Measurements from ENCODE around the gene LTBR.
A peak's percentile ranks its signal among the peaks of the same experiment; 100 is the strongest.
"Not testable (repeated sequence)": the region's sequence is repeated elsewhere in the genome, so short reads cannot be mapped to it uniquely, and the experiment has no call there.

The LTBR gene

GRCh38 chr12:6425590-6426531 lies 41.9 kb downstream of the LTBR start:
- no peak for DNase-seq (ENCODE audit: low read depth, low spot score)

- no peak for DNase-seq (ENCODE audit: low read depth, low spot score)
Observed at GRCh38 chr12:6426882-6427671, 43.1 kb downstream of the LTBR start.

GRCh38 chr12:6427796-6428195 lies 43.8 kb downstream of the LTBR start:
- DNase-seq (ENCODE audit: low read depth, low spot score) = not testable (repeated sequence)

- no peak for DNase-seq (ENCODE audit: low read depth, low spot score)
Observed at GRCh38 chr12:6428326-6428725, 44.4 kb downstream of the LTBR start.

GRCh38 chr12:6430124-6430989 lies 46.4 kb downstream of the LTBR start:
- peak; percentile 33 for DNase-seq (ENCODE audit: low read depth, low spot score)

GRCh38 chr12:6432991-6433390 lies 49.0 kb downstream of the LTBR start:
- no peak for DNase-seq (ENCODE audit: low read depth, low spot score)

GRCh38 chr12:6434205-6435140 lies 50.5 kb downstream of the LTBR start:
- DNase-seq (ENCODE audit: low read depth, low spot score) = no peak

- no peak for DNase-seq (ENCODE audit: low read depth, low spot score)
Observed at GRCh38 chr12:6435961-6436715, 52.2 kb downstream of the LTBR start.

GRCh38 chr12:6437586-6437985 lies 53.6 kb downstream of the LTBR start:
- no peak for DNase-seq (ENCODE audit: low read depth, low spot score)

- DNase-seq (ENCODE audit: low read depth, low spot score) = no peak
Observed at GRCh38 chr12:6438345-6438744, 54.4 kb downstream of the LTBR start.

- DNase-seq (ENCODE audit: low read depth, low spot score) = no peak
Observed at GRCh38 chr12:6440391-6440790, 56.4 kb downstream of the LTBR start.

All from smooth muscle cell of the brain vasculature (primary cell).